Panc1 (cell line): ENCODE results near the gene HSD17B3. TPM values are rescaled to one million over a fixed set of nuclear protein-coding genes. Genes with fewer than 3 reads are reported as not detected.

Experiments
- ATAC-seq: fragments of 200-7000 bp; cut with Tn5 transposase; 2 replicates; pipeline ENCODE4 v1.9.1; 2020; ENCODE audit warnings: mild to moderate bottlenecking, moderate library complexity
- BruUV-seq: library from RNA; stranded (reverse); fragments of 400-500 nt; replicated peaks from 2 replicates; lab custom pipeline; 2021; lab: Mats Ljungman, UMichigan
- CTCF ChIA-PET: fragments of 300-600 bp; sonication (Branson Sonifier 250); formaldehyde crosslinking; loops from one replicate; lab custom pipeline; 2022; ENCODE audit warnings: antibody characterized with exemption; lab: Charles Lee
- POLR2A ChIA-PET: fragments of 300-600 bp; sonication (Branson Sonifier 250); formaldehyde crosslinking; loops from one replicate; lab custom pipeline; 2022; ENCODE audit warnings: antibody characterized with exemption; lab: Charles Lee
- DNase-seq: peaks from one replicate; pipeline ENCODE4 v3.0.0-alpha.2; 2010; ENCODE audit warnings: low read depth, low spot score
- H3K27ac ChIP-seq: 2 replicates; pipeline ENCODE4 v1.5.1; 2011; ENCODE audit warnings: mild to moderate bottlenecking, low read length, inconsistent platforms
- H3K27me3 ChIP-seq: fragments of 200-500 bp; sonication (Bioruptor generic); 2 replicates; pipeline ENCODE4 v1.6.0; 2014; ENCODE audit warnings: low read length, inconsistent platforms; ENCODE audit not compliant: control insufficient read depth, insufficient read depth
- H3K36me3 ChIP-seq: fragments of 200-500 bp; sonication (Bioruptor generic); 2 replicates; pipeline ENCODE4 v1.5.1; 2014; ENCODE audit warnings: inconsistent platforms, mild to moderate bottlenecking, low read length, moderate library complexity; ENCODE audit not compliant: control insufficient read depth, insufficient read depth
- H3K4me1 ChIP-seq: 2 replicates; pipeline ENCODE4 v1.5.1; 2011; ENCODE audit warnings: inconsistent platforms, mild to moderate bottlenecking, low read length, moderate library complexity; ENCODE audit not compliant: control insufficient read depth, insufficient read depth
- H3K4me3 ChIP-seq, 2 experiments: 2 replicates each; pipeline ENCODE4 v1.5.1; 2011 to 2012; ENCODE audit warnings: low read depth in 2 of 2, low read length in 2 of 2, mild to moderate bottlenecking in 2 of 2, inconsistent platforms in 1 of 2, moderate library complexity in 1 of 2
- H3K9me3 ChIP-seq: fragments of 200-500 bp; sonication (Bioruptor generic); 2 replicates; pipeline ENCODE4 v1.5.1; 2014; ENCODE audit warnings: low read depth, mild to moderate bottlenecking, inconsistent platforms, low read length, moderate library complexity; ENCODE audit not compliant: control insufficient read depth, insufficient read depth
- POLR2AphosphoS5 ChIP-seq: IDR thresholded peaks from 2 replicates; pipeline ENCODE4 v1.6.1; 2012; ENCODE audit warnings: mild to moderate bottlenecking, low read depth, low read length, moderate library complexity
- REST ChIP-seq, 2 experiments: IDR thresholded peaks; 2 replicates each; pipeline ENCODE4 v1.6.1; 2011 to 2012; ENCODE audit warnings: low read depth in 2 of 2, control low read depth in 1 of 2, low read length in 1 of 2, mild to moderate bottlenecking in 1 of 2, moderate library complexity in 1 of 2; ENCODE audit not compliant: insufficient read depth in 1 of 2
- SIN3A ChIP-seq: IDR thresholded peaks from 2 replicates; pipeline ENCODE4 v1.6.1; 2012; ENCODE audit warnings: low read depth, mild to moderate bottlenecking, low read length, moderate library complexity, borderline replicate concordance; ENCODE audit not compliant: insufficient read depth
- TCF7L2 ChIP-seq: IDR thresholded peaks from 2 replicates; pipeline ENCODE4 v1.6.1; 2011; ENCODE audit warnings: mild to moderate bottlenecking, low read depth, low read length, inconsistent platforms
- in situ Hi-C: cut with HindIII; loops from 2 replicates; pipeline ENCODE4 v1.10.0; 2016; ENCODE audit warnings: low sequenced_read_pairs, low pct_unique_long_range_greater_than_20kb
- intact Hi-C: fragments of 100-400 bp; cut with micrococcal nuclease; formaldehyde crosslinking; loops from one replicate; pipeline ENCODE4 v1.10.0; 2022; ENCODE audit not compliant: unreplicated experiment
- total RNA-seq: library from RNA; stranded (reverse); gene quantifications from one replicate; pipeline ENCODE4 v1.2.1, GENCODE V29; 2021; ENCODE audit not compliant: unreplicated experiment
- TF ChIP-seq, protein P1 (sequence below): fragments of 450-650 bp; IDR thresholded peaks from 2 replicates; pipeline ENCODE4 v1.5.1; 2017; ENCODE audit warnings: mild to moderate bottlenecking

HSD17B3 gene
- total RNA-seq, 1 experiment from 2014 or later, result 0.39 TPM

DNA sequence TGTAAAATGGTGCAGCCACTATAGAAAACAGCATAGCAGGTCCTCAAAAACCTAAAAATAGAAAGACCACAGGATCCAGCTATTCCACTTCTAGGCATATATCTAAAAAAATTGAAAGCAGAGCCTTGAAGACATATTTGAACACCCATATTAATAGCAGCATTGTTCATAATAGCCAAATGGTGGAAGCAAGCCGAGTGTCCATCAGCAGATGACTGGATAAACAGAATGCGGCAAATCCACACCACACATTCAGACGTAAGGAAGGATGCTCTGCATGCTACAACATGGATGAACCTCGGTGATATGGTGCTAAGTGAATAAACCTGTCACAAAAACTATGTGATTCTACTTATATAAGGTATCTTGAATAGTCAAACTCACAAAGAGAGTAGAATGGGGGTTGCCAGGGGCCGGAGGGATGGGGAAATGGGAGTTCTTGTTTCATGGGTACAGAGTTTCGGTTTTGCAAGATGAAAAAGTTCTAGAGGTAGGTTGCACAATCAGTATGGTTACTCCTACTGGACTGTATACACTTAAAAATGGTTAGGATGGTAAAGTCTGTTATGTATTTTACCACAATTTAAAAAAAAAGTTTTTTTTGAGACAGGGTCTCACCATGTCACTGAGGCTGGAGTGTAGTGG lies 17.1 kb upstream of the HSD17B3 start:
- ATAC-seq, result no peak
- ChIA-PET POLR2A (no interaction called here), CTCF (no interaction called here)
- no peaks in the 10 kb centered on the region for H3K27me3 ChIP-seq
- no peaks in the 10 kb centered on the region for H3K36me3 ChIP-seq
- H3K4me3 ChIP-seq, result no peak overlapping the region
- DNase-seq, result no peak
- TF ChIP-seq TCF7L2 (no peak), REST (IDR thresholded peaks at IDR 0.05; ENCODE audit: insufficient read depth in 1 of 2, low read depth in 2 of 2, low read length in 1 of 2) (no peak), POLR2AphosphoS5 (no peak), SIN3A (no peak)
- TF ChIP-seq, protein P1, sequence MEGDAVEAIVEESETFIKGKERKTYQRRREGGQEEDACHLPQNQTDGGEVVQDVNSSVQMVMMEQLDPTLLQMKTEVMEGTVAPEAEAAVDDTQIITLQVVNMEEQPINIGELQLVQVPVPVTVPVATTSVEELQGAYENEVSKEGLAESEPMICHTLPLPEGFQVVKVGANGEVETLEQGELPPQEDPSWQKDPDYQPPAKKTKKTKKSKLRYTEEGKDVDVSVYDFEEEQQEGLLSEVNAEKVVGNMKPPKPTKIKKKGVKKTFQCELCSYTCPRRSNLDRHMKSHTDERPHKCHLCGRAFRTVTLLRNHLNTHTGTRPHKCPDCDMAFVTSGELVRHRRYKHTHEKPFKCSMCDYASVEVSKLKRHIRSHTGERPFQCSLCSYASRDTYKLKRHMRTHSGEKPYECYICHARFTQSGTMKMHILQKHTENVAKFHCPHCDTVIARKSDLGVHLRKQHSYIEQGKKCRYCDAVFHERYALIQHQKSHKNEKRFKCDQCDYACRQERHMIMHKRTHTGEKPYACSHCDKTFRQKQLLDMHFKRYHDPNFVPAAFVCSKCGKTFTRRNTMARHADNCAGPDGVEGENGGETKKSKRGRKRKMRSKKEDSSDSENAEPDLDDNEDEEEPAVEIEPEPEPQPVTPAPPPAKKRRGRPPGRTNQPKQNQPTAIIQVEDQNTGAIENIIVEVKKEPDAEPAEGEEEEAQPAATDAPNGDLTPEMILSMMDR, result no peak
- intact Hi-C loops (loop anchor here (5.0 kb wide), 1 partner anchor 87 kb away; no protein-coding TSS in a partner anchor), in situ Hi-C loops (no loop called here)
- no TSS peak for BruUV-seq
- no peaks in the 10 kb centered on the region for H3K4me1 ChIP-seq
- H3K27ac ChIP-seq, result no peak overlapping the region
- H3K9me3 ChIP-seq, result no peaks in the 10 kb centered on the region

GRCh38 chr9:96317335-96317980 lies 15.5 kb upstream of the HSD17B3 start:
- POLR2A ChIA-PET, result interaction anchor here (0.7 kb wide), 1 partner anchor 21 kb away, joined by 3 read pairs; no protein-coding TSS in a partner anchor

More at GRCh38 chr9:96317335-96317980, 15.5 kb upstream of the HSD17B3 start:
- CTCF ChIA-PET, result interaction anchor here (0.6 to 1.4 kb wide), 6 partner anchors 9 to 140 kb away, joined by 3 to 7 read pairs (median 4); no protein-coding TSS in a partner anchor
- intact Hi-C loops, result loop anchor here (5.0 kb wide), 1 partner anchor 85 kb away; no protein-coding TSS in a partner anchor
- peak; percentile 75 for ATAC-seq
- Histone ChIP-seq H3K4me1 (no peaks in the 10 kb centered on the region), H3K9me3 (no peaks in the 10 kb centered on the region), H3K27ac (no peak overlapping the region), H3K36me3 (no peaks in the 10 kb centered on the region), H3K27me3 (no peaks in the 10 kb centered on the region), H3K4me3 (no peak overlapping the region)
- DNase-seq, result no peak
- no TSS peak for BruUV-seq
- in situ Hi-C loops, result no loop called here
- TF ChIP-seq POLR2AphosphoS5, result no peak
- TF ChIP-seq, protein P1, result peak; percentile 87
